ENCODE data around the gene ALDH1A2.

Gene ALDH1A2

DNA sequence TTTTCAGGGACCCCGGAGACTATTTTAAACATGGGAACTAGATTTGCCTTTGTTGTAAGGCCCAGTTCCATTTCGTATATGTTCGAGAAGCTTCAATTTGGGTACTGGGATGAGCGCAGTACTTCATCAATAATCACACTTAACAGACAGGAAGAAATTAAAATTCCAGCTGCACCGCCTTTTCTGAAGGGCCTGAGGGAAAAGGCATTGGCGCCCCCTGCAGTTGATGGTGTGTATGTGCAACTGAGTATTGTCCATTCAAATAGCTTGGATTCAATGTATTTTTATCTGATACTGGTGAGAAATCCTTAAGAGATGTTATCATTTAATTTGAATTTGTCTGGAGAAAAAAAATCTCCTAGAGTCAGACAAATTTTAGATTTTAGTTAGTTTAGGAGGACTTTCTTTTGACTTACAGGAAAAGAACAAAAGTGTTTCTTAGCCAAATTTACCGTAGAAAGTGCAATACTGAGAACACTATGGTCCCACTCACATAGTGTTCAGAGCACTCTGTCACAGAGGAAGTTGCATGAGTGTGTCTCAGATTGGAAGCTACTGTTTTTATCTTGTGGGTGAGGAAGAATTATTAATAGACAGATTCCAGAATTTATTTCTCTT, 5.4 kb upstream of the ALDH1A2 start:
- Histone ChIP-seq H3K4me3 (ENCODE audit: low read length) (no peak overlapping the region), H3K9ac (ENCODE audit: low read length) (no peak overlapping the region), H3K27me3 (ENCODE audit: low read depth, low read length) (0 out of 2 replicates have a peak, but pooled peaks cover 10% of the 10 kb centered on the region), H3K27ac (ENCODE audit: low read length) (no peak overlapping the region), H2AFZ (ENCODE audit: low read depth, low read length) (no peak overlapping the region), H3K9me3 (ENCODE audit: insufficient read depth, low read length) (no peaks in the 10 kb centered on the region), H3K79me2 (ENCODE audit: low read length) (no peaks in the 10 kb centered on the region), H3K36me3 (replicated peaks; ENCODE audit: low read depth, low read length) (no peaks in the 10 kb centered on the region), H4K20me1 (ENCODE audit: insufficient read depth, low read length) (no peaks in the 10 kb centered on the region), H3K4me1 (ENCODE audit: low read length) (no peaks in the 10 kb centered on the region), H3K4me2 (ENCODE audit: low read length) (no peak overlapping the region)
- TF ChIP-seq, protein P1, sequence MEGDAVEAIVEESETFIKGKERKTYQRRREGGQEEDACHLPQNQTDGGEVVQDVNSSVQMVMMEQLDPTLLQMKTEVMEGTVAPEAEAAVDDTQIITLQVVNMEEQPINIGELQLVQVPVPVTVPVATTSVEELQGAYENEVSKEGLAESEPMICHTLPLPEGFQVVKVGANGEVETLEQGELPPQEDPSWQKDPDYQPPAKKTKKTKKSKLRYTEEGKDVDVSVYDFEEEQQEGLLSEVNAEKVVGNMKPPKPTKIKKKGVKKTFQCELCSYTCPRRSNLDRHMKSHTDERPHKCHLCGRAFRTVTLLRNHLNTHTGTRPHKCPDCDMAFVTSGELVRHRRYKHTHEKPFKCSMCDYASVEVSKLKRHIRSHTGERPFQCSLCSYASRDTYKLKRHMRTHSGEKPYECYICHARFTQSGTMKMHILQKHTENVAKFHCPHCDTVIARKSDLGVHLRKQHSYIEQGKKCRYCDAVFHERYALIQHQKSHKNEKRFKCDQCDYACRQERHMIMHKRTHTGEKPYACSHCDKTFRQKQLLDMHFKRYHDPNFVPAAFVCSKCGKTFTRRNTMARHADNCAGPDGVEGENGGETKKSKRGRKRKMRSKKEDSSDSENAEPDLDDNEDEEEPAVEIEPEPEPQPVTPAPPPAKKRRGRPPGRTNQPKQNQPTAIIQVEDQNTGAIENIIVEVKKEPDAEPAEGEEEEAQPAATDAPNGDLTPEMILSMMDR (IDR thresholded peaks at IDR 0.05; ENCODE audit: low read depth, low read length) = peak; percentile 97
- TF ChIP-seq EZH2phosphoT487 (IDR thresholded peaks at IDR 0.05; ENCODE audit: low read depth) = no peak

DNA sequence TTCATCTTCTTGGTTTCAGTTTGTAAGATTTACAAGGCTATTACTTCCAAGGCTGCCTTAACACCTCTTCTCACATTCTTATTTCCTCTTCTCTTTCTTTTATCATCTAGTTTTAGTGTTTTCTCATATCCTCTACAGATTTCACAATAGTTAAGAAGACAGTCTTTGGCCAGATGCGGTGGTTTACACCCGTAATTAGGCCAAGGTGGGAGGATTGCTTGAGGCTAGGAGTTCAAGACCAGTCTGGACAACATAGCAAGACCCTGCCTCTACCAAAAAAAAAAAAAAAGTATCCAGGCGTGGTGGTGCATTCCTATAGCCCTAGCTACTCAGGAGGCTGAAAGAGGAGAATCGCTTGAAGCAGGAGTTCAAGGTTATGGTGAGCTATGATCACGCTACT, 3.5 kb upstream of the ALDH1A2 start:
- Histone ChIP-seq H4K20me1 (ENCODE audit: insufficient read depth, low read length) (no peaks in the 10 kb centered on the region), H3K9me3 (ENCODE audit: insufficient read depth, low read length) (no peaks in the 10 kb centered on the region), H3K4me1 (ENCODE audit: low read length) (no peaks in the 10 kb centered on the region), H2AFZ (ENCODE audit: low read depth, low read length) (no peak overlapping the region), H3K79me2 (ENCODE audit: low read length) (no peaks in the 10 kb centered on the region), H3K9ac (ENCODE audit: low read length) (no peak overlapping the region), H3K4me2 (ENCODE audit: low read length) (no peak overlapping the region), H3K4me3 (ENCODE audit: low read length) (no peak overlapping the region), H3K27ac (ENCODE audit: low read length) (no peak overlapping the region), H3K27me3 (ENCODE audit: low read depth, low read length) (peaks cover 14% of the 10 kb centered on the region), H3K36me3 (replicated peaks; ENCODE audit: low read depth, low read length) (no peaks in the 10 kb centered on the region)
- TF ChIP-seq EZH2phosphoT487 (IDR thresholded peaks at IDR 0.05; ENCODE audit: low read depth) = no peak
- TF ChIP-seq, protein P1 (IDR thresholded peaks at IDR 0.05; ENCODE audit: low read depth, low read length) = no peak

DNA sequence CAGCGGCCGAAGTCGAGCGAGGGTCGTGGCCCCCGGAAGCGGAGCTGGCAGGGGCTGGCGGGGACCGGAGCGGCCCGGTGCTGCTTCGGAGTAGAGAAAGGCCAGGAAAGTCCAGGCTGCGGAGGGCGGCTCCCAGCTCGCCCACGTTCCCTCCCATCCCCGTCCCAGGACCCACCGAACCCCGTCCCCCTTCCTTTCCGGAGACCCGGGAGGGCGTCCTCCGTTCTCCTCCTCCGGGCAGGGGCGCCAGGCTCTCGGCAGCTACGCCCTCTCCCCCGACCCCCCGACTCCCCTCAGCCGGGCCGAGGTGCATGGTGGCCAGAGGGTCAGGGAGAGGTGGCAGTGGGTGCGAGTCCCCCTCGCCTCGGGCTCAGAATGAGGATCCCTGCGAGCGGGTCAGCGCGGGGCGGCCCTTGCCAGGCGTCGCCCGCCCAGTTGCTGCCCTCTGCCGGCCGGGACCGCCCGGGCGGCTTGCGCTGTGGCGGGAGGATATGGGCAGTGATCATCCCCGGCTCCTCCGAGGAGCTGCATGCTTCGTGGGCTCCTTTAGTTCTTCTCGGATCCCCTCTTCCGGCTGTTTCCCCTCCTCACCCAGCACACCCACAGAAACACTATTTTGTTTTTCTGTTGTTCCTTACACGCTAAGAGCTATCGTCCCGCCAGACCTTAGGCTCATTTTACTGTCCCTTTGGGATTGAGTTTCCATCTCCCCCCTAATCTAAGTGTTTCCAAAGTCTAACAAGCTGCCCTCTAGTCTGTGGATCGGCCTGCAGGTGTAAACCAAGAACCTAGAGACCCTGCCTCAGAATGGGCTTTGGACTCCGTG, 744 bp upstream of the ALDH1A2 start:
- H3K4me1 ChIP-seq (ENCODE audit: low read length) = no peaks in the 10 kb centered on the region
- no peak overlapping the region for H2AFZ ChIP-seq (ENCODE audit: low read depth, low read length)
- no peaks in the 10 kb centered on the region for H3K9me3 ChIP-seq (ENCODE audit: insufficient read depth, low read length)
- no peak overlapping the region for H3K4me3 ChIP-seq (ENCODE audit: low read length)
- H3K27ac ChIP-seq (ENCODE audit: low read length) = no peak overlapping the region
- H3K9ac ChIP-seq (ENCODE audit: low read length) = no peak overlapping the region
- peaks cover 14% of the 10 kb centered on the region for H3K27me3 ChIP-seq (ENCODE audit: low read depth, low read length)
- TF ChIP-seq, protein P1 (IDR thresholded peaks at IDR 0.05; ENCODE audit: low read depth, low read length) = no peak
- no peak for TF ChIP-seq EZH2phosphoT487 (IDR thresholded peaks at IDR 0.05; ENCODE audit: low read depth)
- H4K20me1 ChIP-seq (ENCODE audit: insufficient read depth, low read length) = no peaks in the 10 kb centered on the region
- no peaks in the 10 kb centered on the region for H3K36me3 ChIP-seq (replicated peaks; ENCODE audit: low read depth, low read length)
- H3K79me2 ChIP-seq (ENCODE audit: low read length) = no peaks in the 10 kb centered on the region
- H3K4me2 ChIP-seq (ENCODE audit: low read length) = no peak overlapping the region

DNA sequence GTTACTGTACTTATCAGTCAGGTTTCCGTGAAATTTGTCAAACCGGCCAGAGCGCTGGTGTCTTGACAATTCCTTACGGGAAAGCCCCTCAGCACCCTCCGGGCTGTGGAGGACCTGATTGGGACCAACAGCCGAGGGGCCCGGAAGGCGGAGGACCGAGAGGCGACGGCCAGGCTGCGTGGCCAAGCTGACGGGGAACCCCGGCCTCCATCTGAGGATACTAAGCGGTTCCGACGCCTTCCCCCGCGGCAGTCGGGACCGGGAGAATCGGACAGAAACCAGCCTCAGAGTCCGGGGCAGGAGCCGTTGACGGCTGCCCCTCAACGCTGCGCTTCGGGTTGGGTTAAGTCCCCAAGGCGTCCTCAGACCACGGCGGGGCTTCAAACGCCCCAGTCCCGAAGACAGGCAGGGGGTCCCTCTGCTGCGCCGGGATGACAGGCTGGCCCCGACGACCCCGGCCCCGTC, 499 bp downstream of the ALDH1A2 start:
- Histone ChIP-seq H3K27ac (ENCODE audit: low read length) (no peak overlapping the region), H3K36me3 (replicated peaks; ENCODE audit: low read depth, low read length) (no peaks in the 10 kb centered on the region), H3K27me3 (ENCODE audit: low read depth, low read length) (peaks cover 14% of the 10 kb centered on the region), H3K79me2 (ENCODE audit: low read length) (no peaks in the 10 kb centered on the region), H4K20me1 (ENCODE audit: insufficient read depth, low read length) (no peaks in the 10 kb centered on the region), H3K4me1 (ENCODE audit: low read length) (no peaks in the 10 kb centered on the region), H2AFZ (ENCODE audit: low read depth, low read length) (no peak overlapping the region), H3K4me2 (ENCODE audit: low read length) (no peak overlapping the region), H3K9ac (ENCODE audit: low read length) (no peak overlapping the region), H3K4me3 (ENCODE audit: low read length) (no peak overlapping the region), H3K9me3 (ENCODE audit: insufficient read depth, low read length) (no peaks in the 10 kb centered on the region)
- TF ChIP-seq EZH2phosphoT487 (IDR thresholded peaks at IDR 0.05; ENCODE audit: low read depth) = no peak
- TF ChIP-seq, protein P1 (IDR thresholded peaks at IDR 0.05; ENCODE audit: low read depth, low read length) = no peak

Data from OCI-LY3 (cell line).